Right ventricle myocardium superior (tissue), 1 donor: ENCODE measurements around the gene ROR1. TPM values are rescaled to one million over a fixed set of nuclear protein-coding genes. Genes with fewer than 3 reads are reported as not detected.
"Not testable (repeated sequence)": the region's sequence is repeated elsewhere in the genome, so short reads cannot be mapped to it uniquely, and the experiment has no call there.

Source experiments
- ATAC-seq: fragments of 200-7000 bp; cut with Tn5 transposase; one replicate; pipeline ENCODE4 v1.9.1; 2020; ENCODE audit warnings: mild to moderate bottlenecking; ENCODE audit not compliant: poor library complexity
- DNase-seq: peaks from one replicate; pipeline ENCODE4 v3.0.0-alpha.2; 2020
- intact Hi-C: fragments of 100-400 bp; cut with DNase I; formaldehyde crosslinking; loops from one replicate; pipeline ENCODE4 v1.11.2; 2022
- total RNA-seq: library from RNA; stranded (reverse); fragmentation: NEBNext Ultra II Directional; extraction: Animal tissue kit (Norgen Biotek cat#: 25700); gene quantifications from one replicate; pipeline ENCODE4 v1.2.1, GENCODE V29; 2021
- donor health status: DM: no; HTN: yes; CAD: no; lungs with severe emphysema.

ROR1 gene
- total RNA-seq, 1 donor from 2014 or later, result 8.6 TPM

- DNase-seq (no peak), ATAC-seq (no peak)
- intact Hi-C loops, result no loop called here
These were observed 449.7 kb downstream of the ROR1 start for GRCh38 chr1:64223329-64224151.

- intact Hi-C loops, DNase-seq, ATAC-seq: not testable (repeated sequence)
These were observed 450.4 kb downstream of the ROR1 start for GRCh38 chr1:64224236-64224635.

- no peak for DNase-seq
- no peak for ATAC-seq
- intact Hi-C loops, result no loop called here
These were observed 454.5 kb downstream of the ROR1 start for GRCh38 chr1:64228167-64228957.

GRCh38 chr1:64229307-64229706, 455.5 kb downstream of the ROR1 start:
- DNase-seq (no peak), ATAC-seq (no peak)
- intact Hi-C loops, result no loop called here

Other genes starting within 250 kb of the ROR1 start
- 283 TPM for gene PGM1, start 180.6 kb upstream of the ROR1 start, total RNA-seq